ENCODE measurements around the gene SEMA7A. TPM values are rescaled to one million over a fixed set of nuclear protein-coding genes. Genes with fewer than 3 reads are reported as not detected.

The SEMA7A gene
- total and polyA plus RNA-seq, 9 of the 15 experiments (the other 6 are each of a cell fraction or from before 2014, with no cell fraction given): 0.04 to 8.2 (median 5.4) TPM; not detected in 1

DNA sequence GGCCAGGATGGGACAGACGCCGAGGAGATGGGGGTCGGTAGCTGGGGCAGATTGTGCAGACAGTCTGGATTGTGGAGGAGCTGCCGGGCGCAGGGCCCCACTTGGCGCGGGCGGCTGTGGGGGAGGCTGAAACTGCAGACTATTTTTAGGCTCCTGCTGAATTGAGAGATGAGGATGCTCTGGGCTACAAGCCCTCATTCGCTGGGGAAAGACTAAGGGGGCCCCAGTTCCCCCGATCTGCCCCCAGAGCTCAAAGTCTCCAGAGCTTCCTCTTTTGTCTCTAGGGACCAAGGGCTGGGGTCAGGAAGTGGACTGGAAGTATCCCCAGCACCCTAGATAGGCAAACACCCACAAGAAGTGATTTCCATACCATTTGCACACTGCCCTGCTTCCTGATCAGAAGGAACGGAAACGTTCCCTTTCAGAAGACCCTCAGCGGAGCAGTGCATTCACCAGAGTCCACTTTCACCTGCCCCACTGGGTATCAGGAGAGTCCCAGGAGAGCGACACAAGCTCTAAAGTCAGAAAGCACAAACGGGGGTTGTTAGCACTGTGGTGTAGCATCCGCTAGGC lies 29.7 kb downstream of the SEMA7A start:
- ATAC-seq (0 out of 3 replicates have a peak, but pooled peaks have one; percentile 7), FAIRE-seq (no peak), DNase-seq (ENCODE audit: extremely low read depth in 1 of 4, low spot score in 3 of 4) (no peak)
- POLR2A ChIA-PET: interaction anchor here (0.6 to 1.2 kb wide), 3 partner anchors 23 to 30 kb away, joined by 3 to 4 read pairs (median 4); partner anchors contain the start of gene SEMA7A
- WGBS (ENCODE audit: insufficient coverage, low coverage, missing lambda C conversion rate): 28% methylated on average over 16 of the region's 16 CpGs
- H4K20me1 ChIP-seq (replicated peaks; ENCODE audit: control insufficient read depth, insufficient read depth, low read length): no peaks in the 10 kb centered on the region
- BruUV-seq (replicated peaks): no TSS peak
- CTCF ChIA-PET (ENCODE audit: low intra/inter-chr PET ratio): no interaction called here
- no peaks in the 10 kb centered on the region for H3K36me3 ChIP-seq (ENCODE audit: control insufficient read depth, insufficient read depth, low read length)
- H2AFZ ChIP-seq (ENCODE audit: low read depth, low read length): peak overlapping the region; percentile 34
- H3K27me3 ChIP-seq (ENCODE audit: control insufficient read depth in 2 of 2, insufficient read depth in 2 of 2, low read length in 2 of 2): no peaks in the 10 kb centered on the region
- peak overlapping the region in 1 of 2 experiments; percentile 78; a peak in 2 of 4 replicates for H3K9ac ChIP-seq (ENCODE audit: insufficient read depth in 1 of 2, low read depth in 2 of 2, low read length in 2 of 2)
- H3K79me2 ChIP-seq (ENCODE audit: control insufficient read depth, insufficient read depth, low read length): no peaks in the 10 kb centered on the region
- peaks cover 62 to 67% of the 10 kb centered on the region in 2 experiments for H3K4me1 ChIP-seq (replicated peaks in 1 of 2; ENCODE audit: control insufficient read depth in 2 of 2, insufficient read depth in 2 of 2, low read length in 2 of 2)
- no peaks in the 10 kb centered on the region for H3K9me3 ChIP-seq (replicated peaks; ENCODE audit: control insufficient read depth, insufficient read depth, low read depth, low read length)
- H3K4me3 ChIP-seq: no peak overlapping the region
- in situ Hi-C loops (cut with MboI): no loop called here
- H3K27ac ChIP-seq (ENCODE audit: extremely low read depth, low read depth, low read length): no peak overlapping the region
- no peak overlapping the region; the same call in 1 of the 2 replicates for H3K4me2 ChIP-seq (ENCODE audit: insufficient read depth, low read length)
- H3K9me1 ChIP-seq (ENCODE audit: control insufficient read depth, insufficient read depth, low read length): no peaks in the 10 kb centered on the region
- intact Hi-C loops (cut with micrococcal nuclease): no loop called here
- TF ChIP-seq KLF1 (tag; IDR thresholded peaks at IDR 0.05) (no peak), EGR1 (conservative IDR thresholded peaks at IDR 0.05) (0 out of 2 replicates have a peak, but pooled peaks have one; percentile 48), JUNB (CRISPR knock-in tag; conservative IDR thresholded peaks at IDR 0.05) (no peak), MEF2A (IDR thresholded peaks at IDR 0.05; ENCODE audit: control insufficient read depth, low read depth, low read length) (peak; percentile 70; the same call in 1 of the 2 replicates), SPI1 (IDR thresholded peaks at IDR 0.05; ENCODE audit: borderline replicate concordance, low read depth, low read length) (peak; percentile 48; the same call in 1 of the 2 replicates), MAFK (IDR thresholded peaks at IDR 0.05; ENCODE audit: low read length) (no peak)

All from K562 (cell line).